GM21529 (cell line): ENCODE results near the gene SMPD3.

ENCODE experiments used
- ATAC-seq: cut with Tn5 transposase; IDR thresholded peaks from one replicate; pipeline ENCODE4 v1.9.1; 2021; ENCODE audit not compliant: unreplicated experiment

SMPD3 gene

GRCh38 chr16:68359398-68360191 lies 88.7 kb downstream of the SMPD3 start:
- ATAC-seq, result no peak

- no peak for ATAC-seq
These were observed 89.4 kb downstream of the SMPD3 start for GRCh38 chr16:68358951-68359350.

GRCh38 chr16:68357923-68358322 lies 90.4 kb downstream of the SMPD3 start:
- ATAC-seq, result no peak

GRCh38 chr16:68357521-68357922 lies 90.8 kb downstream of the SMPD3 start:
- ATAC-seq, result no peak

- ATAC-seq, result no peak
These were observed 91.4 kb downstream of the SMPD3 start for GRCh38 chr16:68356919-68357286.

- peak; percentile 83 for ATAC-seq
These were observed 91.9 kb downstream of the SMPD3 start for GRCh38 chr16:68356249-68356918.

- ATAC-seq, result no peak
These were observed 92.7 kb downstream of the SMPD3 start for GRCh38 chr16:68355447-68356248.

- no peak for ATAC-seq
These were observed 93.5 kb downstream of the SMPD3 start for GRCh38 chr16:68354816-68355215.

GRCh38 chr16:68353366-68353765 lies 94.9 kb downstream of the SMPD3 start:
- no peak for ATAC-seq

- ATAC-seq, result no peak
These were observed 96.3 kb downstream of the SMPD3 start for GRCh38 chr16:68351991-68352431.

- no peak for ATAC-seq
These were observed 96.8 kb downstream of the SMPD3 start for GRCh38 chr16:68351463-68351862.

- no peak for ATAC-seq
These were observed 97.4 kb downstream of the SMPD3 start for GRCh38 chr16:68350813-68351350.

- no peak for ATAC-seq
These were observed 98.4 kb downstream of the SMPD3 start for GRCh38 chr16:68349838-68350410.

- ATAC-seq, result no peak
These were observed 99.5 kb downstream of the SMPD3 start for GRCh38 chr16:68348639-68349445.

- no peak for ATAC-seq
These were observed 100.7 kb downstream of the SMPD3 start for GRCh38 chr16:68347605-68348004.

GRCh38 chr16:68346892-68347480 lies 101.3 kb downstream of the SMPD3 start:
- ATAC-seq, result no peak

GRCh38 chr16:68345958-68346635 lies 102.2 kb downstream of the SMPD3 start:
- no peak for ATAC-seq

GRCh38 chr16:68345351-68345810 lies 102.9 kb downstream of the SMPD3 start:
- ATAC-seq, result no peak

GRCh38 chr16:68344252-68344651 lies 104.1 kb downstream of the SMPD3 start:
- no peak for ATAC-seq
